MM.1S (cell line): ENCODE results near the gene DIRAS2.

Source experiments
- CTCF ChIP-seq: fragments of 300-600 bp; sonication (generic); IDR thresholded peaks from 2 replicates; pipeline ENCODE4 v1.5.1; 2016; ENCODE audit warnings: antibody characterized with exemption, low read length, mixed read lengths
- EZH2 ChIP-seq: fragments of 300-600 bp; sonication (generic); optimal IDR thresholded peaks from 2 replicates; pipeline ENCODE3; 2017; ENCODE audit warnings: low read depth, mild to moderate bottlenecking, antibody characterized with exemption, low read length, mixed read lengths

- TF ChIP-seq CTCF (no peak), EZH2 (no peak)
These were observed 13.3 kb downstream of the DIRAS2 start for GRCh38 chr9:90629354-90629753.
